Activated CD8-positive, alpha-beta T cell treated with anti-CD3 and anti-CD28 coated beads, Interleukin-2, amount 10 ng/mL, durations not matched to agents 7 days and 5 days (primary cell): ENCODE measurements around the gene ATCAY. TPM values are rescaled to one million over a fixed set of nuclear protein-coding genes. Genes with fewer than 3 reads are reported as not detected.
"Not testable (repeated sequence)": the region's sequence is repeated elsewhere in the genome, so short reads cannot be mapped to it uniquely, and the experiment has no call there.

ENCODE experiments used
- ATAC-seq: fragments of 150-1000 bp; cut with Tn5 transposase; one replicate; pipeline ENCODE4 v1.10.0; 2021; ENCODE audit warnings: moderate library complexity
- CTCF ChIA-PET: fragments of 350-600 bp; sonication (Branson Sonifier 250); formaldehyde crosslinking; loops from one replicate; lab custom pipeline; 2021; ENCODE audit warnings: antibody characterized with exemption; lab: Charles Lee
- POLR2A ChIA-PET: fragments of 350-600 bp; sonication (Branson Sonifier 250); formaldehyde crosslinking; loops from one replicate; lab custom pipeline; 2021; ENCODE audit warnings: antibody characterized with exemption; lab: Charles Lee
- DNase-seq: peaks from one replicate; pipeline ENCODE4 v3.0.0-alpha.2; 2020
- H3K27ac Mint-ChIP-seq: one replicate; pipeline ENCODE4 v1.8.0; 2021; ENCODE audit warnings: mild to moderate bottlenecking, mixed read lengths
- H3K27me3 Mint-ChIP-seq: one replicate; pipeline ENCODE4 v1.8.0; 2021; ENCODE audit warnings: low read depth, mixed read lengths
- H3K36me3 Mint-ChIP-seq: one replicate; pipeline ENCODE4 v1.8.0; 2021; ENCODE audit warnings: low read depth, mixed read lengths
- H3K4me1 Mint-ChIP-seq: one replicate; pipeline ENCODE4 v1.8.0; 2021; ENCODE audit warnings: low read depth, mixed read lengths
- H3K4me3 Mint-ChIP-seq: one replicate; pipeline ENCODE4 v1.8.0; 2021; ENCODE audit warnings: mild to moderate bottlenecking, mixed read lengths
- H3K9me3 Mint-ChIP-seq: one replicate; pipeline ENCODE4 v1.8.0; 2022; ENCODE audit warnings: mixed read lengths; ENCODE audit not compliant: insufficient read depth
- total RNA-seq, 2 experiments: library from RNA; stranded (reverse); gene quantifications; one replicate each; pipeline ENCODE4 v1.2.3, GENCODE V29; 2021

ATCAY gene
- total RNA-seq, 2 experiments from 2014 or later = not detected

GRCh38 chr19:3910105-3910504 lies 29.6 kb downstream of the ATCAY start:
- no peak for DNase-seq
- Mint-ChIP-seq H3K9me3 (no peaks in the 10 kb centered on the region), H3K4me1 (no peaks in the 10 kb centered on the region), H3K27me3 (no peaks in the 10 kb centered on the region), H3K36me3 (no peaks in the 10 kb centered on the region), H3K4me3 (no peak overlapping the region), H3K27ac (no peak overlapping the region)
- ChIA-PET CTCF (no interaction called here), POLR2A (no interaction called here)
- no peak for ATAC-seq

DNA sequence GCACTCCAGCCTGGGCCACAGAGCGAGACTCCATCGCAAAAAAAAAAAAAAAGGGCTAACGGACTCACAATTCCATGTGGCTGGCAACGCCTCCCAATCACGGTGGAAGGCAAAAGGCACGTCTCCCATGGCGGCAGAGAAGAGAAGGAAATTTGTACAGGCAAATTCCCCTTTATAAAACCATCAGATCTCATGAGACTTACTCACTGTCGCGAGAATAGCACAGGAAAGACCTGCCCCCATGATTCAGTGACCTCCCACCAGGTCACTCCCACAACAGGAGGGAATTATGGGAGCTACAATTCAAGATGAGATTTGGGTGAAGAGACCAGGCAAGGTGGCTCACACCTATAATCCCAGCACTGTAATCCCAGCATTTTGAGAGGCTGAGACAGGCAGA lies 33.7 kb downstream of the ATCAY start:
- ChIA-PET POLR2A (interaction anchor here (0.6 kb wide), 1 partner anchor 18 kb away, joined by 3 read pairs; no protein-coding TSS in a partner anchor), CTCF (no interaction called here)
- H3K36me3 Mint-ChIP-seq = no peaks in the 10 kb centered on the region
- H3K27me3 Mint-ChIP-seq = no peaks in the 10 kb centered on the region
- no peaks in the 10 kb centered on the region for H3K4me1 Mint-ChIP-seq
- no peaks in the 10 kb centered on the region for H3K9me3 Mint-ChIP-seq
- DNase-seq (no peak), ATAC-seq (no peak)
- no peak overlapping the region for H3K27ac Mint-ChIP-seq
- H3K4me3 Mint-ChIP-seq = no peak overlapping the region

DNA sequence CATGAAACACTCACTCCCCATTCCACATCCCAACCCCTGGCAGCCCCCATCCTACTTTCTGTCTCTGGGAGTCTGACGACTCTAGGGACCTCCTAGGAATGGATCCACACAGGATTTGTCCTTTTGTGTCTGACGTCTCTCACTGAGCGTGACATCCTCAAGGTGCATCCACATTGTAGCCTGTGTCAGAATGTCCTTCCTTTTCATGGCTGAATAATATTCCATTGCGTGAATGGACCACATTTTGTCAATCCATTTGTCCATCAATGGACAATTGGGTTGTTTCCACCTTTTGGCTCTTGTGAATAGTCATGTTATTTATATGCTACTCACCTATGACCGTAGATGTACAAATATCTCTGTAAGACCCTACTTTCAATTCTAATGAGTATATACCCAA lies 35.5 kb downstream of the ATCAY start:
- Mint-ChIP-seq H3K36me3 (no peaks in the 10 kb centered on the region), H3K27ac (no peak overlapping the region), H3K9me3 (no peaks in the 10 kb centered on the region), H3K4me1 (no peaks in the 10 kb centered on the region), H3K27me3 (no peaks in the 10 kb centered on the region), H3K4me3 (no peak overlapping the region)
- ATAC-seq (no peak), DNase-seq (no peak)
- ChIA-PET POLR2A (no interaction called here), CTCF (no interaction called here)

DNA sequence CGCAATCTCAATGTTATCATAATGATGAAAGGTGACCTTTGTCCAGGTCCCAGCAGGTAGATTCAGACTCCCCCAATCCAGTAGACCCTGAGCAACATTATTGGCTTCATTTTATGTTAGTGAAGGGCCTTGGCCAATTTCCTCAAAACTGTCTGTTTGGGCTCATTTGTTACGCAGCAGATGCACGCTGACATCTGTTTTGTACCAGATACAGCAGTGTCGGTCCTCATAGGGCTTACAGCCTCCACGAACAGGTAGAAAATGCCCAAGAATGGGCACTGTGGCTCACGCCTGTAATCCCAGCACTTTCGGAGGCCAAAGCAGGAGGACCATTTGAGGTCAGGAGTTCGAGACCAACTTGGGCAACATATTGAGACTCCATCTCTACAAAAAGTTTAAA lies 39.3 kb downstream of the ATCAY start:
- H3K27ac Mint-ChIP-seq = no peak overlapping the region
- H3K4me3 Mint-ChIP-seq = no peak overlapping the region
- H3K4me1 Mint-ChIP-seq = no peaks in the 10 kb centered on the region
- ChIA-PET POLR2A (no interaction called here), CTCF (no interaction called here)
- DNase-seq (no peak), ATAC-seq (no peak)
- H3K9me3 Mint-ChIP-seq = no peaks in the 10 kb centered on the region
- H3K36me3 Mint-ChIP-seq = no peaks in the 10 kb centered on the region
- no peaks in the 10 kb centered on the region for H3K27me3 Mint-ChIP-seq

DNA sequence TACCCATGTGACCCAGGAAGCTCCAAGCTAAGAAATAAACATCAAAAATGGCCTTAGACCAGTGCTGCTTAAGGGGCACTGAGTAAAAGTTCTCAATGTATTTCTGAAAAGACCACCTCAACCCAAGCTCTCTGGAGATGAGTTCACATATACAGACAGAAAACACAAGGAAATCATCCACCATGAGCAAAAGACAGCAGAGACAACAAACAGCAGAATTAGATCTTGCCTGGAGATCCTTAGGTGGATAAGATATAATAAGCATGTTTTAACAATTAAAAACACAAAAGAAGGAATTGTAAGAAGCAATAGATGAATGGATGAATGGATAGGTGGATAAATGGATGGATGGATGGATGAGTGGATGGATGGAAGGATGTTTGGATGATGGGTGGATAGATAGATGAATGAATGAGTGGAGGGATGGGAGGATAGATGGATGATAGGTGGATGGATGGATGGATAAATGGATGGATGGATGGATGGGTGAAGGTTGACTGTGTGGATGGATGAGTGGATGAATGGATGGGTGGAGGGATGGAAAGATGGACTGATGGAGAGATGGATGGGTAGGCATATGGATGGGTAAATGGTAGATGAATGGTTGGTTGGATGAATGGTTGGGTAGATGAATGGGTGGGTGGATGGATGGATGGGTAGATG lies 42.7 kb downstream of the ATCAY start:
- POLR2A ChIA-PET = no interaction called here
- no peak for ATAC-seq

GRCh38 chr19:3923912-3924311 lies 43.4 kb downstream of the ATCAY start:
- Mint-ChIP-seq H3K4me1 (no peaks in the 10 kb centered on the region), H3K4me3 (no peak overlapping the region), H3K36me3 (no peaks in the 10 kb centered on the region), H3K27me3 (no peaks in the 10 kb centered on the region), H3K27ac (no peak overlapping the region), H3K9me3 (no peaks in the 10 kb centered on the region)
- no peak for DNase-seq
- ChIA-PET CTCF (no interaction called here), POLR2A (no interaction called here)
- ATAC-seq = no peak

More for the DNA sequence above, 42.7 kb downstream of the ATCAY start:
- no peak overlapping the region for H3K27ac Mint-ChIP-seq
- no peaks in the 10 kb centered on the region for H3K4me1 Mint-ChIP-seq
- CTCF ChIA-PET = no interaction called here
- DNase-seq = no peak
- no peaks in the 10 kb centered on the region for H3K27me3 Mint-ChIP-seq
- no peaks in the 10 kb centered on the region for H3K9me3 Mint-ChIP-seq
- no peak overlapping the region for H3K4me3 Mint-ChIP-seq
- no peaks in the 10 kb centered on the region for H3K36me3 Mint-ChIP-seq

- Mint-ChIP-seq H3K36me3 (no peaks in the 10 kb centered on the region), H3K27ac (no peak overlapping the region), H3K4me3 (no peak overlapping the region), H3K4me1 (no peaks in the 10 kb centered on the region), H3K9me3 (no peaks in the 10 kb centered on the region), H3K27me3 (peaks cover 14% of the 10 kb centered on the region)
- CTCF ChIA-PET = no interaction called here
- ATAC-seq (no peak), DNase-seq (no peak)
- POLR2A ChIA-PET = no interaction called here
Measured at GRCh38 chr19:3931041-3931440, 50.6 kb downstream of the ATCAY start.

- no peaks in the 10 kb centered on the region for H3K9me3 Mint-ChIP-seq
- no peak for DNase-seq
- ChIA-PET CTCF (no interaction called here), POLR2A (no interaction called here)
- no peak within 1 kb of the TSS for H3K27ac Mint-ChIP-seq
- H3K27me3 Mint-ChIP-seq = peaks cover 14% of the 10 kb centered on the region
- no peaks in the 10 kb centered on the region for H3K4me1 Mint-ChIP-seq
- no peaks in the 10 kb centered on the region for H3K36me3 Mint-ChIP-seq
- ATAC-seq = no peak
- no peak within 1 kb of the TSS for H3K4me3 Mint-ChIP-seq
Measured at GRCh38 chr19:3932931-3933810, 52.7 kb downstream of the ATCAY start, which contains the start of gene NMRK2. Gene NMRK2, plus strand, starts transcription at chr19:3933069. Its CDS starts 603 bp downstream, at chr19:3933672.

GRCh38 chr19:3936506-3937442 lies 56.3 kb downstream of the ATCAY start:
- POLR2A ChIA-PET = no interaction called here
- Mint-ChIP-seq H3K9me3 (no peaks in the 10 kb centered on the region), H3K4me1 (no peaks in the 10 kb centered on the region), H3K27me3 (peaks cover 10% of the 10 kb centered on the region), H3K36me3 (no peaks in the 10 kb centered on the region), H3K4me3 (no peak overlapping the region), H3K27ac (no peak overlapping the region)
- no peak for ATAC-seq
- DNase-seq = no peak
- CTCF ChIA-PET = no interaction called here

DNA sequence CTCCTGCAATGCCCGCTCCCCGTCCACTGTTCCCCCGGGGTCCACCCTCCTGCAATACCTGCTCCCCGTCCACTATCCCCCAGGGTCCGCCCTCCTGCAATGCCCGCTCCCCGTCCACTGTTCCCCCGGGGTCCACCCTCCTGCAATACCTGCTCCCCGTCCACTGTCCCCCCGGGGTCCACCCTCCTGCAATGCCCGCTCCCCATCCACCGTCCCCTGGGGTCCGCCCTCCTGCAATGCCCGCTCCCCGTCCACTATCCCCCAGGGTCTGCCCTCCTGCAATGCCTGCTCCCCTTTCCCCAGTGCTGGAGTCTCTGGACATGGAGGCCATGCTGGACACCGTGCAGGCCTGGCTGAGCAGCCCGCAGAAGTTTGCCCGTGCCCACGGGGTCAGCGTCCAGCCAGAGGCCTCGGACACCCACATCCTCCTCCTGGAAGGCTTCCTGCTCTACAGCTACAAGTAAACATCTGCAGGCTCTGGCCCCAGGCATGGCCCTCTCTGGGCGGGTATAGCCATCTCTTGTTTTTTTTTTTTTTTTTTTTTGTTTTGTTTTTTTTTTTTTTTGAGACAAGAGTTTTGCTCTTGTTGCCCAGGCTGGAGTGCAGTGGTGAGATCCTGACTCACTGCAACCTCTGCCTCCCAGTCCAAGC lies 57.9 kb downstream of the ATCAY start:
- H3K36me3 Mint-ChIP-seq, CTCF ChIA-PET, H3K27me3 Mint-ChIP-seq, H3K9me3 Mint-ChIP-seq, ATAC-seq, POLR2A ChIA-PET, H3K27ac Mint-ChIP-seq, H3K4me1 Mint-ChIP-seq, DNase-seq, H3K4me3 Mint-ChIP-seq: not testable (repeated sequence)

DNA sequence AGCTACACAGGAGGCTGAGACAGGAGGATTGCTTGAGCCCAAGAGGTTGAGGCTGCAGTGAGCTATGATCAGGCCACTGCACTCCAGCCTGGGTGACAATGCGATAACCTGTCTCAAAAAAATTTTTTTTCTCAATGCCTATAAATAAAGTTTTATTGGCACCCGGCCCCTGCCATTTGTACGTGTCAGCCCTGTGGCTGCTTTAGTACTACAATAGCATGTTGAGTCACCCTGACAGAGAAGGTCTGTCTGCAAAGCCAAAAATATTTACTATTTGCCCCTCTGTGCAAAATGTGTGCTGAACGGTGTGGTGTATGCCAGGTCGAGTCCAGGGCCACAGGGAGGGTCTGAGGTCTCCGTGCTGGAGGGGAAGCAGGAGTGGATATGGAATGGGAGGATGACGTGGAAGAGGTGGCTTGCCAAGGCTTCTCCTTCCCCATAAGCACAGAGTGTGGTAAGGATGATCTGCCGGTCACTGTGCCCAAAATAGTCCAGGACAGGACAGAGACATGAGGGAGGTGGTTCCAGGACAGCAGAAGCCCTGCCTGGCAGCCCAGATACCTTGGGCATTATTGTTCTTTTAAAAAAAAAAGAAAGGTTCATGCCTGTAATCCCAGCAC lies 62.4 kb downstream of the ATCAY start:
- no peak for ATAC-seq
- ChIA-PET POLR2A (no interaction called here), CTCF (no interaction called here)
- Mint-ChIP-seq H3K9me3 (no peaks in the 10 kb centered on the region), H3K36me3 (no peaks in the 10 kb centered on the region), H3K4me3 (no peak overlapping the region), H3K27ac (no peak overlapping the region), H3K4me1 (peaks cover 13% of the 10 kb centered on the region), H3K27me3 (no peaks in the 10 kb centered on the region)
- no peak for DNase-seq
